DND-41 (cell line): Measurements from ENCODE around the gene WDR86.

Experiments used
- ATAC-seq: fragments of 200-7000 bp; cut with Tn5 transposase; 3 replicates; pipeline ENCODE4 v1.9.1; 2021; ENCODE audit warnings: low read depth; ENCODE audit not compliant: insufficient read depth
- DNase-seq: peaks from one replicate; pipeline ENCODE4 v3.0.0-alpha.2; 2020
- H2AFZ ChIP-seq: 2 replicates; pipeline ENCODE4 v1.6.0; 2012; ENCODE audit warnings: low read depth, low read length
- H3K27ac ChIP-seq: 2 replicates; pipeline ENCODE4 v1.5.1; 2012; ENCODE audit warnings: low read length, inconsistent platforms
- H3K27me3 ChIP-seq: fragments of 200-600 bp; sonication (generic); 2 replicates; pipeline ENCODE4 v1.6.0; 2012; ENCODE audit warnings: low read length, mild to moderate bottlenecking, inconsistent platforms; ENCODE audit not compliant: insufficient read depth, poor library complexity
- H3K36me3 ChIP-seq: 2 replicates; pipeline ENCODE4 v1.5.1; 2012; ENCODE audit warnings: low read length, inconsistent platforms; ENCODE audit not compliant: insufficient read depth
- H3K4me1 ChIP-seq: 2 replicates; pipeline ENCODE4 v1.5.1; 2012; ENCODE audit warnings: mild to moderate bottlenecking, low read length; ENCODE audit not compliant: insufficient read depth
- H3K4me2 ChIP-seq: 2 replicates; pipeline ENCODE4 v1.6.0; 2012; ENCODE audit warnings: mild to moderate bottlenecking, moderate library complexity, low read length, inconsistent platforms; ENCODE audit not compliant: insufficient read depth
- H3K4me3 ChIP-seq, 2 experiments: fragments of 200-600 bp in 1 of 2; shearing (Covaris generic) in 1 of 2; 2 replicates each; pipeline ENCODE4 v1.5.1; 2012 to 2016; ENCODE audit warnings: inconsistent platforms in 2 of 2, low read length in 2 of 2, mild to moderate bottlenecking in 2 of 2, low read depth in 1 of 2, moderate library complexity in 1 of 2
- H3K79me2 ChIP-seq: 2 replicates; pipeline ENCODE4 v1.6.0; 2012; ENCODE audit warnings: low read length, inconsistent platforms; ENCODE audit not compliant: insufficient read depth
- H3K9ac ChIP-seq: 2 replicates; pipeline ENCODE4 v1.6.0; 2012; ENCODE audit warnings: low read depth, mild to moderate bottlenecking, inconsistent platforms, low read length, moderate library complexity
- H3K9me3 ChIP-seq: 2 replicates; pipeline ENCODE4 v1.5.1; 2012; ENCODE audit warnings: low read length, moderate library complexity, mild to moderate bottlenecking, inconsistent platforms; ENCODE audit not compliant: insufficient read depth, severe bottlenecking
- H4K20me1 ChIP-seq: 2 replicates; pipeline ENCODE4 v1.6.0; 2012; ENCODE audit warnings: low read length; ENCODE audit not compliant: insufficient read depth
- CTCF ChIP-seq: IDR thresholded peaks from 2 replicates; pipeline ENCODE4 v1.5.1; 2012; ENCODE audit warnings: borderline replicate concordance, low read length, moderate library complexity, mild to moderate bottlenecking; ENCODE audit not compliant: poor library complexity, severe bottlenecking; ENCODE audit errors: extremely low read depth
- EZH2 ChIP-seq: IDR thresholded peaks from 3 replicates; pipeline ENCODE4 v1.6.1; 2012; ENCODE audit warnings: borderline replicate concordance, low read depth, mild to moderate bottlenecking, moderate library complexity, low read length, inconsistent platforms; ENCODE audit not compliant: severe bottlenecking

Gene WDR86

GRCh38 chr7:151392426-151392825, 17.4 kb downstream of the WDR86 start:
- Histone ChIP-seq H2AFZ (no peak overlapping the region), H3K9ac (no peak overlapping the region), H3K36me3 (peaks cover 12% of the 10 kb centered on the region; the same call in 1 of the 2 replicates), H3K27me3 (no peaks in the 10 kb centered on the region), H3K9me3 (peaks cover under 1% of the 10 kb centered on the region), H3K79me2 (no peaks in the 10 kb centered on the region), H3K4me2 (no peak overlapping the region), H3K27ac (no peak overlapping the region), H3K4me3 (no peak overlapping the region), H4K20me1 (no peaks in the 10 kb centered on the region), H3K4me1 (no peaks in the 10 kb centered on the region)
- no peak for ATAC-seq
- DNase-seq = no peak
- TF ChIP-seq CTCF (no peak), EZH2 (no peak)

- ATAC-seq (no peak), DNase-seq (no peak)
- Histone ChIP-seq H3K9me3 (no peaks in the 10 kb centered on the region), H3K4me3 (no peak overlapping the region), H4K20me1 (no peaks in the 10 kb centered on the region), H3K9ac (no peak overlapping the region), H3K79me2 (no peaks in the 10 kb centered on the region), H3K27me3 (no peaks in the 10 kb centered on the region), H3K36me3 (peaks cover 12% of the 10 kb centered on the region; the same call in 1 of the 2 replicates), H2AFZ (no peak overlapping the region), H3K27ac (no peak overlapping the region), H3K4me1 (no peaks in the 10 kb centered on the region), H3K4me2 (no peak overlapping the region)
- no peak for TF ChIP-seq EZH2
- no peak for TF ChIP-seq CTCF
These were observed 17.8 kb downstream of the WDR86 start for GRCh38 chr7:151392002-151392401.

GRCh38 chr7:151391358-151391730, 18.5 kb downstream of the WDR86 start:
- ATAC-seq (no peak), DNase-seq (no peak)
- no peak overlapping the region for H3K4me3 ChIP-seq
- H3K9ac ChIP-seq = no peak overlapping the region
- no peaks in the 10 kb centered on the region for H3K9me3 ChIP-seq
- TF ChIP-seq CTCF (no peak), EZH2 (no peak)
- H3K36me3 ChIP-seq = peaks cover 12% of the 10 kb centered on the region; the same call in 1 of the 2 replicates
- no peaks in the 10 kb centered on the region for H3K4me1 ChIP-seq
- H2AFZ ChIP-seq = no peak overlapping the region
- H3K79me2 ChIP-seq = no peaks in the 10 kb centered on the region
- H3K27me3 ChIP-seq = no peaks in the 10 kb centered on the region
- H3K27ac ChIP-seq = no peak overlapping the region
- H4K20me1 ChIP-seq = no peaks in the 10 kb centered on the region
- H3K4me2 ChIP-seq = no peak overlapping the region
